ENCODE data around the gene ADARB2. TPM values are rescaled to one million over a fixed set of nuclear protein-coding genes. Genes with fewer than 3 reads are reported as not detected.

Gene ADARB2
- total RNA-seq, 1 experiment from 2014 or later = not detected

DNA sequence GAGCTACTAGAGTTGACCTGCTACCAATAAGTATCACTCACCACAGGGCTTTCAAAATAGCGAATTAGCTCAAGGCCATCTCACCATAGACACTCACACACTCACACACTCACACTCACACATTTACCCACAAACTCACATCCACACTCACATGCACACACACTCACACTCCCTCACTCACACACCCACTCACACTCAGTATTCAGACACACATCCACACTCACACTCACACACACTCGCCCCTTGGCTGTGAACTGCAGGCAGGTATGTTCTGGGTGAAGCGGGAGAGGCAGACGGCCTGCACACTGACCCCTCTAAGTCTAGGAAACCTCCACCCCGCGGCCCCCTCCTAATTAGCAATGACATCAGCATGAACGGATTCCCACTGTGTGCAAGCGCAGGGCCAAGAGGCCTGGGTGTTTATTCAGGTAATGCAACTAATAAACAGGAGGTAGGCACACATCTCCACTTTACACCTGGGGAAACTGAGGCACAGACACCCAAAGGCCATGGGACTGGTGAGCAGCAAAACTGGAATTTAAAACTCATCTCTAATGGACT, 94.6 kb downstream of the ADARB2 start:
- no peaks in the 10 kb centered on the region for H3K27me3 Mint-ChIP-seq (ENCODE audit: unreplicated experiment)
- H3K36me3 Mint-ChIP-seq (ENCODE audit: insufficient read depth, unreplicated experiment) = peaks cover 3% of the 10 kb centered on the region
- no peaks in the 10 kb centered on the region for H3K4me1 Mint-ChIP-seq (ENCODE audit: low read depth, unreplicated experiment)
- no peak overlapping the region for H3K27ac Mint-ChIP-seq (ENCODE audit: unreplicated experiment)
- CTCF ChIA-PET = interaction anchor here (0.8 kb wide), 1 partner anchor 42 kb away, joined by 4 read pairs; no protein-coding TSS in a partner anchor
- intact Hi-C loops (cut with micrococcal nuclease; ENCODE audit: unreplicated experiment) = no loop called here
- TF ChIP-seq, protein P1, sequence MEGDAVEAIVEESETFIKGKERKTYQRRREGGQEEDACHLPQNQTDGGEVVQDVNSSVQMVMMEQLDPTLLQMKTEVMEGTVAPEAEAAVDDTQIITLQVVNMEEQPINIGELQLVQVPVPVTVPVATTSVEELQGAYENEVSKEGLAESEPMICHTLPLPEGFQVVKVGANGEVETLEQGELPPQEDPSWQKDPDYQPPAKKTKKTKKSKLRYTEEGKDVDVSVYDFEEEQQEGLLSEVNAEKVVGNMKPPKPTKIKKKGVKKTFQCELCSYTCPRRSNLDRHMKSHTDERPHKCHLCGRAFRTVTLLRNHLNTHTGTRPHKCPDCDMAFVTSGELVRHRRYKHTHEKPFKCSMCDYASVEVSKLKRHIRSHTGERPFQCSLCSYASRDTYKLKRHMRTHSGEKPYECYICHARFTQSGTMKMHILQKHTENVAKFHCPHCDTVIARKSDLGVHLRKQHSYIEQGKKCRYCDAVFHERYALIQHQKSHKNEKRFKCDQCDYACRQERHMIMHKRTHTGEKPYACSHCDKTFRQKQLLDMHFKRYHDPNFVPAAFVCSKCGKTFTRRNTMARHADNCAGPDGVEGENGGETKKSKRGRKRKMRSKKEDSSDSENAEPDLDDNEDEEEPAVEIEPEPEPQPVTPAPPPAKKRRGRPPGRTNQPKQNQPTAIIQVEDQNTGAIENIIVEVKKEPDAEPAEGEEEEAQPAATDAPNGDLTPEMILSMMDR (IDR thresholded peaks at IDR 0.05; ENCODE audit: unreplicated experiment) = no peak
- no peak for DNase-seq
- no peak overlapping the region for H3K4me3 Mint-ChIP-seq (ENCODE audit: low read depth, unreplicated experiment)
- BruUV-seq (replicated peaks) = no TSS peak
- H3K9me3 Mint-ChIP-seq (ENCODE audit: low read depth, unreplicated experiment) = peaks cover 10% of the 10 kb centered on the region

DNA sequence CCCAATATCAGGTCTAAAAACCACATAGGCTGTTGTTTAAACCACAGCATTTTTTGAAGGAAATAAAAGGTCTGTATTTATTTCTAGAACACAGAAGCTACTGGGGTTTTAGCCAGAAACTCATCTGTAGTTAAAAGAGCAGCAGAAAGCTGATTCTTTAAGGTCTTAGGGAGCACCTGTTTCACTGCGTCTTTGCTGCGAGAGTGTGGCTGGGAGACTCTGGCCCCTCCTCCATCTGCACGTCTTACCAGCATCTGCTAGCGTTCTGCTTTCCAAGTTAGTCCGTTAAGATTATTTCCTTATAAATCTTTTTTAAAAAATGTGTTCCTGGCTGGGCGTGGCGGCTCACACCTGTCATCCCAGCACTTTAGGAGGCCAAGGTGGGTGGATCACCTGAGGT, 95.9 kb downstream of the ADARB2 start:
- Mint-ChIP-seq H3K4me3 (ENCODE audit: low read depth, unreplicated experiment) (no peak overlapping the region), H3K27ac (ENCODE audit: unreplicated experiment) (no peak overlapping the region), H3K27me3 (ENCODE audit: unreplicated experiment) (no peaks in the 10 kb centered on the region), H3K4me1 (ENCODE audit: low read depth, unreplicated experiment) (no peaks in the 10 kb centered on the region), H3K9me3 (ENCODE audit: low read depth, unreplicated experiment) (peaks cover 6% of the 10 kb centered on the region), H3K36me3 (ENCODE audit: insufficient read depth, unreplicated experiment) (peaks cover 5% of the 10 kb centered on the region)
- intact Hi-C loops (cut with micrococcal nuclease; ENCODE audit: unreplicated experiment) = no loop called here
- no peak for DNase-seq
- CTCF ChIA-PET = no interaction called here
- TF ChIP-seq, protein P1 (IDR thresholded peaks at IDR 0.05; ENCODE audit: unreplicated experiment) = no peak
- no TSS peak for BruUV-seq (replicated peaks)

DNA sequence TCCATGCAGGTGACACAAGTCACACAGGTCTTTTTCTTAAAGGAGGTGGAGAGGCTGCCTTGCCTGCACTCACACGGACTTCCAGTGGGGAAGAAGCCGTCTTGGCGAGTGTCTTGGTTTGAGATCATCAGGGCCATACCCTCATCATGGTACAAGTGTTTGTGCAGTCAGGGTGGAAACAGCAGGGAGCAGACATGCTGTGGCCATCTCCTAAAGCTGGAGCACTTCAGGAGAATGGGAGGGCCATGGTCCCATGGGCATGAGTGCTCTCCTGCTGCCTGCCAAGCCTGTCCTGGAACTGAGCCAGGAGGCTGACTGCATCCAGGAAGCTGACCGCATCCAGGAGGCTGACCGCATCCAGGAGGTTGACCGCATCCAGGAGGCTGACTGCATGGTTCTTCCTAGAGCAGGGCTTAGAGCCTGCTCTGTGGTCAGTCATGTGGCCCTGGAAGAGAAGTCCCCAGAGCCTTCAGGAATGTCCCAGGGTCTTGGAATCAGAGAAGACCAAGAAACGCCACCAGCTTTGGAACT, 98.4 kb downstream of the ADARB2 start:
- Mint-ChIP-seq H3K36me3 (ENCODE audit: insufficient read depth, unreplicated experiment) (peaks cover 5% of the 10 kb centered on the region), H3K27me3 (ENCODE audit: unreplicated experiment) (peaks cover 13% of the 10 kb centered on the region), H3K9me3 (ENCODE audit: low read depth, unreplicated experiment) (no peaks in the 10 kb centered on the region), H3K4me1 (ENCODE audit: low read depth, unreplicated experiment) (no peaks in the 10 kb centered on the region), H3K27ac (ENCODE audit: unreplicated experiment) (no peak overlapping the region), H3K4me3 (ENCODE audit: low read depth, unreplicated experiment) (no peak overlapping the region)
- CTCF ChIA-PET = no interaction called here
- intact Hi-C loops (cut with micrococcal nuclease; ENCODE audit: unreplicated experiment) = no loop called here
- TF ChIP-seq, protein P1 (IDR thresholded peaks at IDR 0.05; ENCODE audit: unreplicated experiment) = no peak
- DNase-seq = peak; percentile 10
- no TSS peak for BruUV-seq (replicated peaks)

DNA sequence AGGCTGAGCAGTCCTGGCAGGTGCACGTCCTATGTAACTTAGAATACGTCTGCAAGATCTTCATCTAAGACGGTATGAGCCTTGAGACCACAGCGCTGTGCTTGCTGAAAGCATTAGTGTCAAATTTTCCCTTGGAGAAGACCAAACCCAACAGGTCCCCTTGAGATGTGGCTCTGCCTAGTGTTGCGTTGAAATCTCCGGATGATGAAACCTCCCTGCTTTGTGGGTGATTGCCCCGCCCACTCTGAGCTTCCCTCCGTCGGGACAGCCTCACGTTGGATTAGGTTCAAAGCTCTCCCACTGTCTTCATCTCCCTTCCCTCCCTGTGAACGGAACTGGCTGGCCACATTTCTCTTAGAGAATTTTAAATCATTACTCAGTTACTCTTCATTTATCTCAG, 102.0 kb downstream of the ADARB2 start:
- DNase-seq = no peak
- peaks cover 4% of the 10 kb centered on the region for H3K9me3 Mint-ChIP-seq (ENCODE audit: low read depth, unreplicated experiment)
- TF ChIP-seq, protein P1 (IDR thresholded peaks at IDR 0.05; ENCODE audit: unreplicated experiment) = no peak
- intact Hi-C loops (cut with micrococcal nuclease; ENCODE audit: unreplicated experiment) = no loop called here
- H3K27me3 Mint-ChIP-seq (ENCODE audit: unreplicated experiment) = peaks cover 13% of the 10 kb centered on the region
- H3K27ac Mint-ChIP-seq (ENCODE audit: unreplicated experiment) = no peak overlapping the region
- no TSS peak for BruUV-seq (replicated peaks)
- CTCF ChIA-PET = no interaction called here
- no peak overlapping the region for H3K4me3 Mint-ChIP-seq (ENCODE audit: low read depth, unreplicated experiment)
- no peaks in the 10 kb centered on the region for H3K4me1 Mint-ChIP-seq (ENCODE audit: low read depth, unreplicated experiment)
- H3K36me3 Mint-ChIP-seq (ENCODE audit: insufficient read depth, unreplicated experiment) = peaks cover 5% of the 10 kb centered on the region

Measured in Calu3 (cell line).